ENCODE measurements around the gene PLA2G15. TPM values are rescaled to one million over a fixed set of nuclear protein-coding genes. Genes with fewer than 3 reads are reported as not detected.

Gene PLA2G15
- total and polyA plus RNA-seq, 2 of the 13 experiments (the other 11 are each of a cell fraction or from before 2014, with no cell fraction given): 14.4 to 23.7 TPM

DNA sequence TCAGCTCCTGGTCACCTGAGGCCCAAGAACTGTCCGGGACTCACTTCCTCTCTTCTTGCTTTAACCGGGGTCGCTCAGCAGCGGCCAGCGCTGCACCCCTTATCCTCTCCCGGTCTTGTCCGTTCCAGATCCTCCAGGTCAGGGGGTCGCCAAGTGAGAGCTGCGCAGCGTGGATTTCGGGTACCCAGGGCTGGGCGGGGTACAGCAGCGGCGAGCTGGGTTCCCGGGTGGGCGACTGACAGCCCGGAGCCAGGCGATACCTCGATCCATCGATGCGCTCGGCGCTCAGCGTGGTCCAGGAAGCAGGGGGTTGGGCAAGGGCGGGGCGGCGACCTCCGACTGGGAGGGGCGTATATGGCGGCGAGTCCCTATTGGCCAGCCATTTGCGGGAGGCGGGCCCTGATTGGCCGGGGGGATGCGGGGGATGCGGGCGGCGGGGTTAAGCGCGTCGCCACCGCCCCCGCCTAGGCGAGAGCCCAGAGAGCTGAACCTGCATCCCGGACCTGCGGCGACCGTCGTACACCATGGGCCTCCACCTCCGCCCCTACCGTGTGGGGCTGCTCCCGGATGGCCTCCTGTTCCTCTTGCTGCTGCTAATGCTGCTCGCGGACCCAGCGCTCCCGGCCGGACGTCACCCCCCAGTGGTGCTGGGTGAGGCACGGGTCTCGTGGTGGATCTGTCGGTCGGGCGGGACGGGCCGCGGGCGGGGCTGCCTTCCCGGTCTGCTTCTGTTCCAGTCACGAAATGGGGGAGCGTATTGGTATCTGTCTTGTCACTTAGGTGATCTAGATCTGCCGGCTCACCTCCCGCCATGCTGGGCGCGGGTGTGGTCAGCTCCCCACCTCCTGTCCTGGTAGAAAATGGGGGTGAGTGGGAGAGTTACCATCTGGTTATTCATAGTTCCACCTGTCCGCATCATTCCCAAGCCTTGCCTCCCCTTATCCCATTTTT, at the start of gene PLA2G15 (continued):
- TF ChIP-seq, protein P1, sequence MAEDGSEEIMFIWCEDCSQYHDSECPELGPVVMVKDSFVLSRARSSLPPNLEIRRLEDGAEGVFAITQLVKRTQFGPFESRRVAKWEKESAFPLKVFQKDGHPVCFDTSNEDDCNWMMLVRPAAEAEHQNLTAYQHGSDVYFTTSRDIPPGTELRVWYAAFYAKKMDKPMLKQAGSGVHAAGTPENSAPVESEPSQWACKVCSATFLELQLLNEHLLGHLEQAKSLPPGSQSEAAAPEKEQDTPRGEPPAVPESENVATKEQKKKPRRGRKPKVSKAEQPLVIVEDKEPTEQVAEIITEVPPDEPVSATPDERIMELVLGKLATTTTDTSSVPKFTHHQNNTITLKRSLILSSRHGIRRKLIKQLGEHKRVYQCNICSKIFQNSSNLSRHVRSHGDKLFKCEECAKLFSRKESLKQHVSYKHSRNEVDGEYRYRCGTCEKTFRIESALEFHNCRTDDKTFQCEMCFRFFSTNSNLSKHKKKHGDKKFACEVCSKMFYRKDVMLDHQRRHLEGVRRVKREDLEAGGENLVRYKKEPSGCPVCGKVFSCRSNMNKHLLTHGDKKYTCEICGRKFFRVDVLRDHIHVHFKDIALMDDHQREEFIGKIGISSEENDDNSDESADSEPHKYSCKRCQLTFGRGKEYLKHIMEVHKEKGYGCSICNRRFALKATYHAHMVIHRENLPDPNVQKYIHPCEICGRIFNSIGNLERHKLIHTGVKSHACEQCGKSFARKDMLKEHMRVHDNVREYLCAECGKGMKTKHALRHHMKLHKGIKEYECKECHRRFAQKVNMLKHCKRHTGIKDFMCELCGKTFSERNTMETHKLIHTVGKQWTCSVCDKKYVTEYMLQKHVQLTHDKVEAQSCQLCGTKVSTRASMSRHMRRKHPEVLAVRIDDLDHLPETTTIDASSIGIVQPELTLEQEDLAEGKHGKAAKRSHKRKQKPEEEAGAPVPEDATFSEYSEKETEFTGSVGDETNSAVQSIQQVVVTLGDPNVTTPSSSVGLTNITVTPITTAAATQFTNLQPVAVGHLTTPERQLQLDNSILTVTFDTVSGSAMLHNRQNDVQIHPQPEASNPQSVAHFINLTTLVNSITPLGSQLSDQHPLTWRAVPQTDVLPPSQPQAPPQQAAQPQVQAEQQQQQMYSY (CRISPR knock-in tag; IDR thresholded peaks at IDR 0.05): peak; percentile 73
- TF ChIP-seq, protein P2, sequence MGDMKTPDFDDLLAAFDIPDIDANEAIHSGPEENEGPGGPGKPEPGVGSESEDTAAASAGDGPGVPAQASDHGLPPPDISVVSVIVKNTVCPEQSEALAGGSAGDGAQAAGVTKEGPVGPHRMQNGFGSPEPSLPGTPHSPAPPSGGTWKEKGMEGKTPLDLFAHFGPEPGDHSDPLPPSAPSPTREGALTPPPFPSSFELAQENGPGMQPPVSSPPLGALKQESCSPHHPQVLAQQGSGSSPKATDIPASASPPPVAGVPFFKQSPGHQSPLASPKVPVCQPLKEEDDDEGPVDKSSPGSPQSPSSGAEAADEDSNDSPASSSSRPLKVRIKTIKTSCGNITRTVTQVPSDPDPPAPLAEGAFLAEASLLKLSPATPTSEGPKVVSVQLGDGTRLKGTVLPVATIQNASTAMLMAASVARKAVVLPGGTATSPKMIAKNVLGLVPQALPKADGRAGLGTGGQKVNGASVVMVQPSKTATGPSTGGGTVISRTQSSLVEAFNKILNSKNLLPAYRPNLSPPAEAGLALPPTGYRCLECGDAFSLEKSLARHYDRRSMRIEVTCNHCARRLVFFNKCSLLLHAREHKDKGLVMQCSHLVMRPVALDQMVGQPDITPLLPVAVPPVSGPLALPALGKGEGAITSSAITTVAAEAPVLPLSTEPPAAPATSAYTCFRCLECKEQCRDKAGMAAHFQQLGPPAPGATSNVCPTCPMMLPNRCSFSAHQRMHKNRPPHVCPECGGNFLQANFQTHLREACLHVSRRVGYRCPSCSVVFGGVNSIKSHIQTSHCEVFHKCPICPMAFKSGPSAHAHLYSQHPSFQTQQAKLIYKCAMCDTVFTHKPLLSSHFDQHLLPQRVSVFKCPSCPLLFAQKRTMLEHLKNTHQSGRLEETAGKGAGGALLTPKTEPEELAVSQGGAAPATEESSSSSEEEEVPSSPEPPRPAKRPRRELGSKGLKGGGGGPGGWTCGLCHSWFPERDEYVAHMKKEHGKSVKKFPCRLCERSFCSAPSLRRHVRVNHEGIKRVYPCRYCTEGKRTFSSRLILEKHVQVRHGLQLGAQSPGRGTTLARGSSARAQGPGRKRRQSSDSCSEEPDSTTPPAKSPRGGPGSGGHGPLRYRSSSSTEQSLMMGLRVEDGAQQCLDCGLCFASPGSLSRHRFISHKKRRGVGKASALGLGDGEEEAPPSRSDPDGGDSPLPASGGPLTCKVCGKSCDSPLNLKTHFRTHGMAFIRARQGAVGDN (CRISPR knock-in tag; IDR thresholded peaks at IDR 0.05): peak; percentile 90
- no peak for TF ChIP-seq CHCHD3 (CRISPR knock-in tag; IDR thresholded peaks at IDR 0.05)
- 0 out of 2 replicates have a peak, but pooled peaks have one; percentile 63 for TF ChIP-seq ZNF550 (CRISPR knock-in tag; IDR thresholded peaks at IDR 0.05; ENCODE audit: borderline replicate concordance)
- peak; percentile 87 for TF ChIP-seq ZIK1 (CRISPR knock-in tag; IDR thresholded peaks at IDR 0.05; ENCODE audit: borderline replicate concordance, low read depth)
- TF ChIP-seq KMT2B (CRISPR knock-in tag; IDR thresholded peaks at IDR 0.05): peak; percentile 88
- TF ChIP-seq SOX13 (IDR thresholded peaks at IDR 0.05): no peak
- peak in 1 of 2 experiments; percentile 14; a peak in 1 of 4 replicates for TF ChIP-seq SOX13 (CRISPR knock-in tag; conservative IDR thresholded peaks at IDR 0.05 in 1 of 2, IDR thresholded peaks at IDR 0.05 in 1 of 2)
- TF ChIP-seq TARDBP (CRISPR knock-in tag; IDR thresholded peaks at IDR 0.05): peak; percentile 74
- no peak; the same call in 1 of the 2 replicates for TF ChIP-seq HHEX (CRISPR knock-in tag; IDR thresholded peaks at IDR 0.05)
- no peak for TF ChIP-seq DNMT1 (CRISPR knock-in tag; IDR thresholded peaks at IDR 0.05)
- TF ChIP-seq KAT7 (CRISPR knock-in tag; IDR thresholded peaks at IDR 0.05; ENCODE audit: borderline replicate concordance): peak; percentile 17; the same call in 1 of the 2 replicates
- no peak for TF ChIP-seq ZNF296 (CRISPR knock-in tag; conservative IDR thresholded peaks at IDR 0.05)
- peak; percentile 68 for TF ChIP-seq ATF7-NPFF (CRISPR knock-in tag; IDR thresholded peaks at IDR 0.05; ENCODE audit: low read depth)
- TF ChIP-seq ZNF570 (CRISPR knock-in tag; IDR thresholded peaks at IDR 0.05; ENCODE audit: borderline replicate concordance): no peak
- peak; percentile 79 for TF ChIP-seq ZNF446 (CRISPR knock-in tag; IDR thresholded peaks at IDR 0.05)
- no peak for TF ChIP-seq HNF4G (IDR thresholded peaks at IDR 0.05; ENCODE audit: borderline replicate concordance, low read depth, low read length)
- TF ChIP-seq HNF4G (CRISPR knock-in tag; IDR thresholded peaks at IDR 0.05; ENCODE audit: borderline replicate concordance, low read depth): peak; percentile 69
- 0 out of 2 replicates have a peak, but pooled peaks have one; percentile 20 for TF ChIP-seq BCL6 (CRISPR knock-in tag; IDR thresholded peaks at IDR 0.05)
- TF ChIP-seq ZSCAN30 (CRISPR knock-in tag; IDR thresholded peaks at IDR 0.05): no peak
- peak; percentile 81 for TF ChIP-seq ZBTB7B (CRISPR knock-in tag; IDR thresholded peaks at IDR 0.05)
- TF ChIP-seq HMG20A (CRISPR knock-in tag; IDR thresholded peaks at IDR 0.05; ENCODE audit: borderline replicate concordance): 0 out of 2 replicates have a peak, but pooled peaks have one; percentile 34
- peak; percentile 97 for TF ChIP-seq XRCC5 (optimal IDR thresholded peaks at IDR 0.05; ENCODE audit: low read length)

Data from HepG2 (cell line).